Left forelimb (tissue), 1 donor: ENCODE measurements around the gene NUP50.
"Not testable (repeated sequence)": the region's sequence is repeated elsewhere in the genome, so short reads cannot be mapped to it uniquely, and the experiment has no call there.

Experiments
- DNase-seq: peaks from one replicate; pipeline ENCODE4 v3.0.0-alpha.2; 2018; ENCODE audit warnings: low spot score

The NUP50 gene

GRCh38 chr22:45162531-45162930 is 1.2 kb upstream of the NUP50 start:
- DNase-seq = no peak

- DNase-seq = no peak
These were observed 650 bp upstream of the NUP50 start for GRCh38 chr22:45163099-45163450.

GRCh38 chr22:45164270-45165088 is 754 bp downstream of the NUP50 start:
- peak; percentile 70 for DNase-seq

GRCh38 chr22:45166932-45167331 is 3.2 kb downstream of the NUP50 start:
- DNase-seq = no peak

- DNase-seq = no peak
These were observed 6.1 kb downstream of the NUP50 start for GRCh38 chr22:45169591-45170466.

- no peak for DNase-seq
These were observed 8.1 kb downstream of the NUP50 start for GRCh38 chr22:45171830-45172229.

- no peak for DNase-seq
These were observed 9.3 kb downstream of the NUP50 start for GRCh38 chr22:45172881-45173585.

- no peak for DNase-seq
These were observed 15.7 kb downstream of the NUP50 start for GRCh38 chr22:45179276-45180049.

GRCh38 chr22:45180146-45180679 is 16.5 kb downstream of the NUP50 start:
- no peak for DNase-seq

- no peak for DNase-seq
These were observed 17.5 kb downstream of the NUP50 start for GRCh38 chr22:45181240-45181639.

GRCh38 chr22:45181766-45182165 is 18.0 kb downstream of the NUP50 start:
- DNase-seq = no peak

- no peak for DNase-seq
These were observed 20.2 kb downstream of the NUP50 start for GRCh38 chr22:45183974-45184373.

- DNase-seq = no peak
These were observed 22.2 kb downstream of the NUP50 start for GRCh38 chr22:45185718-45186514.

GRCh38 chr22:45187891-45188290 is 24.2 kb downstream of the NUP50 start:
- no peak for DNase-seq

GRCh38 chr22:45188779-45189178 is 25.1 kb downstream of the NUP50 start:
- no peak for DNase-seq

- DNase-seq = no peak
These were observed 26.6 kb downstream of the NUP50 start for GRCh38 chr22:45190202-45190872.

- not testable (repeated sequence) for DNase-seq
These were observed 28.0 kb downstream of the NUP50 start for GRCh38 chr22:45191746-45192145.

GRCh38 chr22:45192701-45193187 is 29.0 kb downstream of the NUP50 start:
- DNase-seq = no peak

GRCh38 chr22:45194686-45195085 is 31.0 kb downstream of the NUP50 start:
- DNase-seq = no peak

- DNase-seq = no peak
These were observed 31.9 kb downstream of the NUP50 start for GRCh38 chr22:45195616-45196015.
